Kidney epithelial cell (primary cell): ENCODE data around the gene PLA2G2C. TPM values are rescaled to one million over a fixed set of nuclear protein-coding genes. Genes with fewer than 3 reads are reported as not detected.
"Not testable (repeated sequence)": the region's sequence is repeated elsewhere in the genome, so short reads cannot be mapped to it uniquely, and the experiment has no call there.

Experiments used
- DNase-seq: peaks from one replicate; pipeline ENCODE4 v3.0.0-alpha.2; 2010; ENCODE audit warnings: low read depth
- H3K27me3 ChIP-seq: 2 replicates; pipeline ENCODE4 v1.6.0; 2011; ENCODE audit warnings: low read length; ENCODE audit not compliant: control insufficient read depth, insufficient read depth
- H3K36me3 ChIP-seq: 2 replicates; pipeline ENCODE4 v1.5.1; 2011; ENCODE audit warnings: low read length; ENCODE audit not compliant: control insufficient read depth, insufficient read depth
- H3K4me3 ChIP-seq: 2 replicates; pipeline ENCODE4 v1.5.1; 2011; ENCODE audit warnings: low read depth, mild to moderate bottlenecking, control low read depth, low read length
- total RNA-seq: library from RNA; depleted of rRNA; stranded (reverse); fragments of >200 nt; gene quantifications from 2 replicates; pipeline ENCODE4 v1.2.3, GENCODE V29; 2015
- TF ChIP-seq, protein P1 (sequence below): IDR thresholded peaks from 2 replicates; pipeline ENCODE4 v1.5.1; 2011; ENCODE audit warnings: mild to moderate bottlenecking, moderate library complexity, low read length, control low read depth, inconsistent platforms; ENCODE audit not compliant: insufficient read depth, poor library complexity, severe bottlenecking

PLA2G2C gene
- total RNA-seq, 1 donor from 2014 or later: not detected

DNA sequence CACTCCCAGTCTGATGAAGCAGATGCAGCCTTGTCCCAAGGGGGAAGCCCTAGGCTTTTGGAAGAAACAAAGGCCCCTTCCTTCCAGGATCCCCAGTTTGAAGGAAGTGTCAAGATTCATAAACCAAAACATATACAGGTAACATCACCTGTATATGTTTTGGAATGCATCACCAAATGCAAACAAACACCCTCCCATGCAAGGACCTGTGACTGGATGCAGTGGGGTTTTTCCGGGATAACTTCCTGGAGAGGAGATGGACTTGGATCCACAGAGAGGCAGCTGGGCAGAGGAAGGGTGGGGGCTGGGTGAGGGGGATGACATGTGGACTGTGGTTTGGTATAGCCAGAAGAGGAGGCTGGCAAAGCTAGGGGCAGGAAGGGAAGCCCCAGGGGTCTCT, 48.7 kb downstream of the PLA2G2C start:
- H3K4me3 ChIP-seq: no peak overlapping the region
- H3K36me3 ChIP-seq: no peaks in the 10 kb centered on the region
- DNase-seq: no peak
- H3K27me3 ChIP-seq: no peaks in the 10 kb centered on the region
- TF ChIP-seq, protein P1, sequence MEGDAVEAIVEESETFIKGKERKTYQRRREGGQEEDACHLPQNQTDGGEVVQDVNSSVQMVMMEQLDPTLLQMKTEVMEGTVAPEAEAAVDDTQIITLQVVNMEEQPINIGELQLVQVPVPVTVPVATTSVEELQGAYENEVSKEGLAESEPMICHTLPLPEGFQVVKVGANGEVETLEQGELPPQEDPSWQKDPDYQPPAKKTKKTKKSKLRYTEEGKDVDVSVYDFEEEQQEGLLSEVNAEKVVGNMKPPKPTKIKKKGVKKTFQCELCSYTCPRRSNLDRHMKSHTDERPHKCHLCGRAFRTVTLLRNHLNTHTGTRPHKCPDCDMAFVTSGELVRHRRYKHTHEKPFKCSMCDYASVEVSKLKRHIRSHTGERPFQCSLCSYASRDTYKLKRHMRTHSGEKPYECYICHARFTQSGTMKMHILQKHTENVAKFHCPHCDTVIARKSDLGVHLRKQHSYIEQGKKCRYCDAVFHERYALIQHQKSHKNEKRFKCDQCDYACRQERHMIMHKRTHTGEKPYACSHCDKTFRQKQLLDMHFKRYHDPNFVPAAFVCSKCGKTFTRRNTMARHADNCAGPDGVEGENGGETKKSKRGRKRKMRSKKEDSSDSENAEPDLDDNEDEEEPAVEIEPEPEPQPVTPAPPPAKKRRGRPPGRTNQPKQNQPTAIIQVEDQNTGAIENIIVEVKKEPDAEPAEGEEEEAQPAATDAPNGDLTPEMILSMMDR: no peak

DNA sequence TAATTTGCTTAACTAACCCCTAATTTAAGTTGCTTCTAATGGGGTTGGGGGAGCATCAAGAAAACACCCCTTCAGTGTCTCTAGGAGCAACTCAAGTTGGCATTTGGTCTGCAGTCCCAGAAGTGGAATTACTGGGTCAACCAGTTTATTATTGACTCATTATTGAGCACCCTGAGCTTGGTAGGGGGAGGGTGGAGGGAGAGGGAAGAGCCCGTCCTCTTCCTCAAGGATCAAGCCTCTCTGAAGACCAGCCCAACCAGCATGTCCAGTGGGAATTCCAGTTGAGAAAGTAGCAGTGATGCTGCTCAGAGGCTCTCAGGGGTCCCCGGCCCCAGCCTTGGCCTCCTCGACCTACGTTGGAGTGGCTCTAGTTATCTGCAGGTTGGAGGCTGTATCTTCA, 49.3 kb downstream of the PLA2G2C start:
- no peak for DNase-seq
- TF ChIP-seq, protein P1: no peak
- H3K4me3 ChIP-seq: no peak overlapping the region
- no peaks in the 10 kb centered on the region for H3K27me3 ChIP-seq
- no peaks in the 10 kb centered on the region for H3K36me3 ChIP-seq

- TF ChIP-seq, protein P1: no peak
- no peaks in the 10 kb centered on the region for H3K27me3 ChIP-seq
- H3K36me3 ChIP-seq: no peaks in the 10 kb centered on the region
- H3K4me3 ChIP-seq: no peak overlapping the region
- no peak for DNase-seq
Measured at GRCh38 chr1:20136249-20136648, 50.1 kb downstream of the PLA2G2C start.

DNA sequence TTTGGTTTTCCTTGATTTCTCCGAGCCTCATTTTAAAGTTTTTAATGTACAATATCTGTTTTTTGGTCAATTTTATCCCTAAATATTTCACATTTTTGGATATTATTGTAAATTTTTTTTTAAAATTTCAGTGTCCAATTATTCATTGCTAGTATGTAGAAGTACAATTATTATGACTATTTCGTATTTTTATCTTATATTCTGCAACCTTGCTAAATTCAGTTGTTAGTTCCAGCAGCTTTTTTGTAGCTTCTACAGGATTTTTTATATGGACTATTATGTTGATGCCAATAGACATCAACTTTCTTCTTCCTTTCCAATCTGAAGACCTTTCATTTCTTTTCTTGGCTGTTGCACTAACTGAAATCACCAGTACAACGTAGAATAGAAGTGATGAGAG, 51.3 kb downstream of the PLA2G2C start:
- DNase-seq: no peak
- Histone ChIP-seq H3K27me3 (no peaks in the 10 kb centered on the region), H3K4me3 (no peak overlapping the region), H3K36me3 (no peaks in the 10 kb centered on the region)
- TF ChIP-seq, protein P1: no peak

GRCh38 chr1:20130518-20130917, 55.8 kb downstream of the PLA2G2C start:
- not testable (repeated sequence) for H3K36me3 ChIP-seq, H3K4me3 ChIP-seq, H3K27me3 ChIP-seq, DNase-seq

DNA sequence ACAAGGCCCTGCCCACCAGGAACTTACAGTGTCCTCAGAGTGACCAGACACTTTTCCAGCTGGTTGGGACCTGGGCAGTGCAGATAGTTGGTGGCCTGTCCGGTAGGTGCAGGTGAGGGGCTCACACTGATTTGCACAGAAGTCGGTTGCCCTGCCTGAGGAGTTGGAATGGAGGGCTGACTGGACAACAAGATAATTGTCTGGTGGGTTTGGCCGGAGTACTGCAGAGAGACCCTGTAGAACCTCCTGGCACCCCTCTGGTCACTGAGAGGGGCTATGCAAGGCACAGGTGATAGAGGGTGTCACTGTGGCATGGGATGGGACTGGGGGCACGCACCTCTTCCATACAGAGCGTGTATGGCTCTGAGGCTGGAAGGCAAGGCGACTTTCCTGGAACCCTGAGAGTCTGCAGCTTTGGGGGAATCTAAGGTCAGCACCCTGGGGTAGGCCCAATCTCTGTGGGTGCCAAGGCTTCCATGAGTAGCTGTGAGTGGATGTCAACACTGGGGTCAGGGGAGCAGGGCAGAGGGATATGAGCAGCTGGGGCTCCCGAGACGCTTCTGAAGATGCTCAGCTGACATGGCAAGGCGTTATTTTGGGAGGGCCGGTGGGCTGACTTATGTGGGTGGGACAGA, 59.4 kb downstream of the PLA2G2C start:
- H3K36me3 ChIP-seq: no peaks in the 10 kb centered on the region
- H3K27me3 ChIP-seq: no peaks in the 10 kb centered on the region
- DNase-seq: no peak
- no peak overlapping the region for H3K4me3 ChIP-seq
- TF ChIP-seq, protein P1: no peak
